Measurements from ENCODE around the gene UBTF. TPM values are rescaled to one million over a fixed set of nuclear protein-coding genes. Genes with fewer than 3 reads are reported as not detected.
A peak's percentile ranks its signal among the peaks of the same experiment; 100 is the strongest.

UBTF gene
- total and polyA plus RNA-seq, 9 of the 15 experiments (the other 6 are each of a cell fraction or from before 2014, with no cell fraction given), result 1.2 to 113 (median 83.6) TPM

GRCh38 chr17:44220213-44221083 is 973 bp upstream of the UBTF start (continued):
- TF ChIP-seq, protein P1, sequence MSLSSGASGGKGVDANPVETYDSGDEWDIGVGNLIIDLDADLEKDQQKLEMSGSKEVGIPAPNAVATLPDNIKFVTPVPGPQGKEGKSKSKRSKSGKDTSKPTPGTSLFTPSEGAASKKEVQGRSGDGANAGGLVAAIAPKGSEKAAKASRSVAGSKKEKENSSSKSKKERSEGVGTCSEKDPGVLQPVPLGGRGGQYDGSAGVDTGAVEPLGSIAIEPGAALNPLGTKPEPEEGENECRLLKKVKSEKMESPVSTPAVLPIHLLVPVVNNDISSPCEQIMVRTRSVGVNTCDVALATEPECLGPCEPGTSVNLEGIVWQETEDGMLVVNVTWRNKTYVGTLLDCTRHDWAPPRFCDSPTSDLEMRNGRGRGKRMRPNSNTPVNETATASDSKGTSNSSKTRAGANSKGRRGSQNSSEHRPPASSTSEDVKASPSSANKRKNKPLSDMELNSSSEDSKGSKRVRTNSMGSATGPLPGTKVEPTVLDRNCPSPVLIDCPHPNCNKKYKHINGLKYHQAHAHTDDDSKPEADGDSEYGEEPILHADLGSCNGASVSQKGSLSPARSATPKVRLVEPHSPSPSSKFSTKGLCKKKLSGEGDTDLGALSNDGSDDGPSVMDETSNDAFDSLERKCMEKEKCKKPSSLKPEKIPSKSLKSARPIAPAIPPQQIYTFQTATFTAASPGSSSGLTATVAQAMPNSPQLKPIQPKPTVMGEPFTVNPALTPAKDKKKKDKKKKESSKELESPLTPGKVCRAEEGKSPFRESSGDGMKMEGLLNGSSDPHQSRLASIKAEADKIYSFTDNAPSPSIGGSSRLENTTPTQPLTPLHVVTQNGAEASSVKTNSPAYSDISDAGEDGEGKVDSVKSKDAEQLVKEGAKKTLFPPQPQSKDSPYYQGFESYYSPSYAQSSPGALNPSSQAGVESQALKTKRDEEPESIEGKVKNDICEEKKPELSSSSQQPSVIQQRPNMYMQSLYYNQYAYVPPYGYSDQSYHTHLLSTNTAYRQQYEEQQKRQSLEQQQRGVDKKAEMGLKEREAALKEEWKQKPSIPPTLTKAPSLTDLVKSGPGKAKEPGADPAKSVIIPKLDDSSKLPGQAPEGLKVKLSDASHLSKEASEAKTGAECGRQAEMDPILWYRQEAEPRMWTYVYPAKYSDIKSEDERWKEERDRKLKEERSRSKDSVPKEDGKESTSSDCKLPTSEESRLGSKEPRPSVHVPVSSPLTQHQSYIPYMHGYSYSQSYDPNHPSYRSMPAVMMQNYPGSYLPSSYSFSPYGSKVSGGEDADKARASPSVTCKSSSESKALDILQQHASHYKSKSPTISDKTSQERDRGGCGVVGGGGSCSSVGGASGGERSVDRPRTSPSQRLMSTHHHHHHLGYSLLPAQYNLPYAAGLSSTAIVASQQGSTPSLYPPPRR (CRISPR knock-in tag; IDR thresholded peaks at IDR 0.05; ENCODE audit: borderline replicate concordance), result no peak
- TF ChIP-seq EWSR1 (IDR thresholded peaks at IDR 0.05; ENCODE audit: borderline replicate concordance, low read depth, partially characterized antibody) (no peak), PHF20 (IDR thresholded peaks at IDR 0.05; ENCODE audit: partially characterized antibody) (peak; percentile 14), HDAC2 (IDR thresholded peaks at IDR 0.05) (no peak), ARID3B (CRISPR knock-in tag; IDR thresholded peaks at IDR 0.05; ENCODE audit: borderline replicate concordance) (no peak), PTTG1 (tag; IDR thresholded peaks at IDR 0.05; ENCODE audit: low read depth) (no peak), MAZ (CRISPR knock-in tag; conservative IDR thresholded peaks at IDR 0.05 in 1 of 2, IDR thresholded peaks at IDR 0.05 in 1 of 2) (peak in 1 of 2 experiments; percentile 52; a peak in 2 of 4 replicates)
- TF ChIP-seq, protein P2, sequence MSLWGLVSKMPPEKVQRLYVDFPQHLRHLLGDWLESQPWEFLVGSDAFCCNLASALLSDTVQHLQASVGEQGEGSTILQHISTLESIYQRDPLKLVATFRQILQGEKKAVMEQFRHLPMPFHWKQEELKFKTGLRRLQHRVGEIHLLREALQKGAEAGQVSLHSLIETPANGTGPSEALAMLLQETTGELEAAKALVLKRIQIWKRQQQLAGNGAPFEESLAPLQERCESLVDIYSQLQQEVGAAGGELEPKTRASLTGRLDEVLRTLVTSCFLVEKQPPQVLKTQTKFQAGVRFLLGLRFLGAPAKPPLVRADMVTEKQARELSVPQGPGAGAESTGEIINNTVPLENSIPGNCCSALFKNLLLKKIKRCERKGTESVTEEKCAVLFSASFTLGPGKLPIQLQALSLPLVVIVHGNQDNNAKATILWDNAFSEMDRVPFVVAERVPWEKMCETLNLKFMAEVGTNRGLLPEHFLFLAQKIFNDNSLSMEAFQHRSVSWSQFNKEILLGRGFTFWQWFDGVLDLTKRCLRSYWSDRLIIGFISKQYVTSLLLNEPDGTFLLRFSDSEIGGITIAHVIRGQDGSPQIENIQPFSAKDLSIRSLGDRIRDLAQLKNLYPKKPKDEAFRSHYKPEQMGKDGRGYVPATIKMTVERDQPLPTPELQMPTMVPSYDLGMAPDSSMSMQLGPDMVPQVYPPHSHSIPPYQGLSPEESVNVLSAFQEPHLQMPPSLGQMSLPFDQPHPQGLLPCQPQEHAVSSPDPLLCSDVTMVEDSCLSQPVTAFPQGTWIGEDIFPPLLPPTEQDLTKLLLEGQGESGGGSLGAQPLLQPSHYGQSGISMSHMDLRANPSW (CRISPR knock-in tag; IDR thresholded peaks at IDR 0.05), result no peak
- TF ChIP-seq, protein P3, sequence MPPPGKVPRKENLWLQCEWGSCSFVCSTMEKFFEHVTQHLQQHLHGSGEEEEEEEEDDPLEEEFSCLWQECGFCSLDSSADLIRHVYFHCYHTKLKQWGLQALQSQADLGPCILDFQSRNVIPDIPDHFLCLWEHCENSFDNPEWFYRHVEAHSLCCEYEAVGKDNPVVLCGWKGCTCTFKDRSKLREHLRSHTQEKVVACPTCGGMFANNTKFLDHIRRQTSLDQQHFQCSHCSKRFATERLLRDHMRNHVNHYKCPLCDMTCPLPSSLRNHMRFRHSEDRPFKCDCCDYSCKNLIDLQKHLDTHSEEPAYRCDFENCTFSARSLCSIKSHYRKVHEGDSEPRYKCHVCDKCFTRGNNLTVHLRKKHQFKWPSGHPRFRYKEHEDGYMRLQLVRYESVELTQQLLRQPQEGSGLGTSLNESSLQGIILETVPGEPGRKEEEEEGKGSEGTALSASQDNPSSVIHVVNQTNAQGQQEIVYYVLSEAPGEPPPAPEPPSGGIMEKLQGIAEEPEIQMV (tag; conservative IDR thresholded peaks at IDR 0.05; ENCODE audit: low read depth), result no peak

Data from K562 (cell line).